Osteocyte (in vitro differentiated cells): ENCODE data around the gene INSIG2. TPM values are rescaled to one million over a fixed set of nuclear protein-coding genes. Genes with fewer than 3 reads are reported as not detected.

Experiments used
- DNase-seq: peaks from one replicate; pipeline ENCODE4 v3.0.0; 2021; ENCODE audit warnings: mixed read lengths; ENCODE audit not compliant: unreplicated experiment; ENCODE audit errors: extremely low spot score
- H3K27ac Mint-ChIP-seq: one replicate; pipeline ENCODE4 v1.8.0; 2021; ENCODE audit warnings: mild to moderate bottlenecking, mixed read lengths; ENCODE audit not compliant: unreplicated experiment
- H3K27me3 Mint-ChIP-seq: one replicate; pipeline ENCODE4 v1.8.0; 2021; ENCODE audit warnings: mixed read lengths; ENCODE audit not compliant: unreplicated experiment
- H3K36me3 Mint-ChIP-seq: one replicate; pipeline ENCODE4 v1.8.0; 2021; ENCODE audit warnings: mixed read lengths; ENCODE audit not compliant: unreplicated experiment
- H3K4me1 Mint-ChIP-seq: one replicate; pipeline ENCODE4 v1.8.0; 2021; ENCODE audit warnings: mixed read lengths; ENCODE audit not compliant: unreplicated experiment
- H3K4me3 Mint-ChIP-seq: one replicate; pipeline ENCODE4 v1.8.0; 2021; ENCODE audit warnings: mild to moderate bottlenecking, moderate library complexity, mixed read lengths; ENCODE audit not compliant: unreplicated experiment
- H3K9me3 Mint-ChIP-seq: one replicate; pipeline ENCODE4 v1.8.0; 2021; ENCODE audit warnings: mixed read lengths; ENCODE audit not compliant: unreplicated experiment
- CTCF ChIP-seq: fragments of 200-600 bp; sonication (generic); IDR thresholded peaks from 2 replicates; pipeline ENCODE4 v1.5.0; 2021; ENCODE audit warnings: antibody characterized with exemption, mild to moderate bottlenecking, moderate library complexity
- total RNA-seq: library from RNA; stranded (reverse); gene quantifications from 2 replicates; pipeline ENCODE4 v1.2.1, GENCODE V29; 2021

Gene INSIG2
- total RNA-seq, 1 donor from 2014 or later, result 16.7 TPM

DNA sequence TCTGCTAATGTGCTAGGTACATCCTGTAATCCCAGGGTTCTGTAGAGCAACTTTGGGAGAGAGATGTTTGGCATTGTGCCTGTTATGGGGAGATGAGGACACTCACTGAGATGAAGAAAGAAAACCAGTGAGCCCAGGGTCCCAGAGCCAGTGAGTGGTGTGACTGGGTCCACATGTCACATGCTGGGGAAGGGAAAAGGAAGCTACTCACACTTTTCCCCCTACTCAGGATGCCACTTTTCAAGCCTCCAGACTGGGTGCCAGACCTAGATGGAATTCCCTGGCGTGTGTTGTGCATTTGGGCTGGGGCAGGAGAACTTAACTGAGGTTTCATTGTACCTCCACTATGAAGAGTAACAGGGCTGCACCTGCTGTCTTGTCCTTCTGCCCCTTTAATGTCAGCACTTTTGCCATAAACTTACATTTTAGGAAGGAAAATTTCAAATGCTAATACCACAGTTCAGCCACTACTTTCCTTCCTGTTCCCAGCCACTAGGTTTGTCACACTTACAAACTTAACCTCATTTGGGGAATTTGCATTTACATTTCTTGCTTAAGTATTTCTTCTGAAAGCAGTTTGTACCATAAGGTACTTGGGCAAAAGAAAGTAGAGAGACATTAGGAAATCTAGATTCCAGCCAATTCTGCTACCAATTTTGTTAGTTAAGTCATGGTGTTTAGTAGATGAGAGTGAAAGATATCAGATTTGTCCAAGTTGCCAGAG is 10.2 kb downstream of the INSIG2 start:
- Mint-ChIP-seq H3K4me1 (peaks cover 10% of the 10 kb centered on the region), H3K4me3 (no peak overlapping the region), H3K36me3 (peaks cover 24% of the 10 kb centered on the region), H3K9me3 (no peaks in the 10 kb centered on the region), H3K27ac (no peak overlapping the region), H3K27me3 (no peaks in the 10 kb centered on the region)
- DNase-seq, result no peak
- no peak for TF ChIP-seq CTCF

GRCh38 chr2:118102433-118103082 is 14.3 kb downstream of the INSIG2 start:
- TF ChIP-seq CTCF, result no peak
- Mint-ChIP-seq H3K4me3 (no peak overlapping the region), H3K27me3 (no peaks in the 10 kb centered on the region), H3K36me3 (peaks cover 30% of the 10 kb centered on the region), H3K9me3 (no peaks in the 10 kb centered on the region), H3K27ac (no peak overlapping the region), H3K4me1 (no peaks in the 10 kb centered on the region)
- DNase-seq, result no peak

- Mint-ChIP-seq H3K36me3 (peaks cover 33% of the 10 kb centered on the region), H3K4me1 (no peaks in the 10 kb centered on the region), H3K27ac (no peak overlapping the region), H3K4me3 (no peak overlapping the region), H3K9me3 (no peaks in the 10 kb centered on the region), H3K27me3 (no peaks in the 10 kb centered on the region)
- no peak for DNase-seq
- TF ChIP-seq CTCF, result no peak
These were observed 16.0 kb downstream of the INSIG2 start for GRCh38 chr2:118103951-118104940.

- Mint-ChIP-seq H3K36me3 (peaks cover 36% of the 10 kb centered on the region), H3K4me1 (no peaks in the 10 kb centered on the region), H3K27ac (no peak overlapping the region), H3K9me3 (no peaks in the 10 kb centered on the region), H3K4me3 (no peak overlapping the region), H3K27me3 (no peaks in the 10 kb centered on the region)
- no peak for TF ChIP-seq CTCF
- DNase-seq, result no peak
These were observed 17.2 kb downstream of the INSIG2 start for GRCh38 chr2:118105497-118105896.
